Bronchial epithelial cell (primary cell): ENCODE results near the gene RIT2. TPM values are rescaled to one million over a fixed set of nuclear protein-coding genes. Genes with fewer than 3 reads are reported as not detected.
A peak's percentile ranks its signal among the peaks of the same experiment; 100 is the strongest.

ENCODE experiments used
- DNase-seq: peaks from one replicate; pipeline ENCODE4 v3.0.0-alpha.2; 2010; ENCODE audit warnings: low read depth
- FAIRE-seq: peaks from 2 replicates; lab custom pipeline; 2011; peaks lifted over from hg19 to GRCh38; lab: Jason Lieb, UNC
- H3K27me3 ChIP-seq: 2 replicates; pipeline ENCODE4 v1.5.1; 2011; ENCODE audit warnings: low read length; ENCODE audit not compliant: control insufficient read depth, insufficient read depth
- H3K36me3 ChIP-seq: 2 replicates; pipeline ENCODE4 v1.5.1; 2011; ENCODE audit warnings: low read length; ENCODE audit not compliant: control insufficient read depth, insufficient read depth
- H3K4me3 ChIP-seq: 2 replicates; pipeline ENCODE4 v1.5.1; 2011; ENCODE audit warnings: mild to moderate bottlenecking, low read depth, low read length, control low read depth
- total RNA-seq: library from RNA; depleted of rRNA; stranded (reverse); fragments of >200 nt; gene quantifications from 2 replicates; pipeline ENCODE4 v1.2.1, GENCODE V29; 2014
- TF ChIP-seq, protein P1 (sequence below): IDR thresholded peaks from 2 replicates; pipeline ENCODE4 v1.5.1; 2011; ENCODE audit warnings: mild to moderate bottlenecking, moderate library complexity, low read length, control low read depth, inconsistent platforms; ENCODE audit not compliant: insufficient read depth, severe bottlenecking

RIT2 gene
- total RNA-seq, 1 donor from 2014 or later, result not detected

DNA sequence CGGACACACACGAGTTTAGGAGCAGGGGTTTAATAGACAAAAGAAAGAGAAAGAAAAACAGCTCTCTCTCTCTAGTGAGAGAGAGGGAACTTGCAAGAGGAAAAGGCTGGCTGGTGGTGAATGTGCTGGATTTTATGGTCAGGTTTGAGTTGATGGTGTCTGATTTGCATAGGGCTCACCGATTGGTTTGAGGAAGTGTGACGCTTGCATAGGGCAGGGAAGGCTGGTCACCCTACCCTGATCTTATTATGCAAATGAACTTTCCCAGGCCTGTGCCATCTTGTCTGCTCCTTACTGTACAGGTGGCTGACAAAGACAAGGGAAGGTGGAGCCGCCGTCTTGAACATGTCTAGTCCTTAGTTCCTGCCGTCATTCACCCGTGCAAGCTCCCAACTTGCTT is 408.9 kb downstream of the RIT2 start:
- DNase-seq (peak; percentile 97), FAIRE-seq (peak; percentile 77)
- no peaks in the 10 kb centered on the region for H3K27me3 ChIP-seq
- no peaks in the 10 kb centered on the region for H3K36me3 ChIP-seq
- TF ChIP-seq, protein P1, sequence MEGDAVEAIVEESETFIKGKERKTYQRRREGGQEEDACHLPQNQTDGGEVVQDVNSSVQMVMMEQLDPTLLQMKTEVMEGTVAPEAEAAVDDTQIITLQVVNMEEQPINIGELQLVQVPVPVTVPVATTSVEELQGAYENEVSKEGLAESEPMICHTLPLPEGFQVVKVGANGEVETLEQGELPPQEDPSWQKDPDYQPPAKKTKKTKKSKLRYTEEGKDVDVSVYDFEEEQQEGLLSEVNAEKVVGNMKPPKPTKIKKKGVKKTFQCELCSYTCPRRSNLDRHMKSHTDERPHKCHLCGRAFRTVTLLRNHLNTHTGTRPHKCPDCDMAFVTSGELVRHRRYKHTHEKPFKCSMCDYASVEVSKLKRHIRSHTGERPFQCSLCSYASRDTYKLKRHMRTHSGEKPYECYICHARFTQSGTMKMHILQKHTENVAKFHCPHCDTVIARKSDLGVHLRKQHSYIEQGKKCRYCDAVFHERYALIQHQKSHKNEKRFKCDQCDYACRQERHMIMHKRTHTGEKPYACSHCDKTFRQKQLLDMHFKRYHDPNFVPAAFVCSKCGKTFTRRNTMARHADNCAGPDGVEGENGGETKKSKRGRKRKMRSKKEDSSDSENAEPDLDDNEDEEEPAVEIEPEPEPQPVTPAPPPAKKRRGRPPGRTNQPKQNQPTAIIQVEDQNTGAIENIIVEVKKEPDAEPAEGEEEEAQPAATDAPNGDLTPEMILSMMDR, result no peak
- H3K4me3 ChIP-seq, result peak overlapping the region; percentile 24

DNA sequence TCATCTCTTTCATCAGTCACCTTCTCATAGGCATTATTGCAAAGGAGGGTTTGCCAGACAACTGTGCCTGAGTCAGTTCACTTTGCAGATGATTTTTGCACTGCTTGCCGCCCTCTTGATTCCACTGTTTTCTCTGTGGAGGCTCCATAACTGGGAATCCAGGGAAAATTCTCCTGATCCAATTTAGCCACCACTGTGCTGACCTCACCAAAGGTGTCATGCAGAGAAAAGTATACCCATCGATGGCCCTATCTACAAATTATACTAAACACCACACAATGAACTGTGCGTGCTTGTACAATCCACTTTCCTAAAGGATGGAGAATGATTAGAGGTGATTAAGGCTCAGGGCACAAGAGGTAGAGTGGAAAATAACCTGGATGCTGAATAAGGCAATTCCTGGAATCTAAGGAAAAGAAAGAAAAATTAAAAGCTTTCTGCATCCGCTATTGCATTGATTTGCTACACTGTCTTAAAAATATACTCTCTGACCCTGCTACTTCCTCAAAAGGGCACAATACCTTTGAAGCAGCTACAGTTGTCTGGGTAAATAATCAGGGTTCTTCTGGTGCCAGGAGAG is 409.4 kb downstream of the RIT2 start:
- Histone ChIP-seq H3K36me3 (no peaks in the 10 kb centered on the region), H3K4me3 (peak overlapping the region; percentile 24), H3K27me3 (no peaks in the 10 kb centered on the region)
- TF ChIP-seq, protein P1, result no peak
- no peak for DNase-seq
- FAIRE-seq, result no peak

Other genes starting within 250 kb of the RIT2 start
- gene SYT4, start 161.8 kb upstream of the RIT2 start, total RNA-seq, result not detected in 2 replicates